ENCODE data around the gene MAN1C1. TPM values are rescaled to one million over a fixed set of nuclear protein-coding genes. Genes with fewer than 3 reads are reported as not detected.

The MAN1C1 gene
- polyA plus RNA-seq, 1 donor from 2014 or later: 1.3 TPM

DNA sequence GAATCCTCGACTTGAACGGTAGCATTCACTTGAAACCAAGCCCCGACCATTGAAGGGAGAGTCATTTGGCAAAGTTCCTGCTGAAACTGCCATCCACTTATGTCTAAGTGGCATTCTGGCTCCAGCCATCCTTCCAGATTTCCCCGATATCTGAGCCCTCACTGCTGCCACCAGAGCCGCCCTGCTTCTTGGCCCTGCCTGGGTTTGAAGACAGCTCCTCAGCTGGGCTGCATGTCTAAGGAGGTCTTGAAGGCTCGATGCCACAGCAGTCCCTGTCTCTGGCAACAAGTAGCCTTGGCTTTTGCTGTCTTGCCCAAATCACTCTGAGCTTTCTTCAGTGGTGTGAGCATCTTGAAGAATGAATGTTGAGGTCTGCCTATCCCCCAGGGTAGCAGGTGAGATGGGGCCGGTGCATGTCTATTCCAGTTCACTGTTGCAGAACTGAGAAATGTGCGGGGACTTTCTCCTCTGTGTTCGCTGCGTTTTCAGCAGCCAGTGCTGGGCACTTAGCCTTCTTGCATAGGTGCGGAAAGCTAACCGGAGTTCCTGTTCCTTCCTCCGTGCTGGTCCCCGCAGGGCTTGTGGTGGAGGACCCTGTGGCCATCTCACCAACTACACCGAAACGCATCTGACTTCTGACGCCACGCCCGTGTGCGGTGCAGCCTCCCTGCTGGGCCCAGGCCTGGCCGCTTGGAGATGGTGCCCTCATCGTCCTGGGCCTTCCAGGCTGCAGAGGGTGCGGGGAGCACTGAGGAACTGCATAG lies 29.2 kb downstream of the MAN1C1 start:
- Histone ChIP-seq H3K9me2 (ENCODE audit: insufficient read depth, low read length) (no peaks in the 10 kb centered on the region), H3K79me2 (replicated peaks; ENCODE audit: insufficient read depth, low read length) (no peaks in the 10 kb centered on the region), H4K20me1 (ENCODE audit: insufficient read depth) (no peaks in the 10 kb centered on the region), H3K9ac (ENCODE audit: low read length) (no peak overlapping the region), H3K36me3 (ENCODE audit: insufficient read depth, low read length) (no peaks in the 10 kb centered on the region), H3K4me2 (ENCODE audit: low read length) (no peak overlapping the region), H2AFZ (ENCODE audit: low read depth, low read length) (no peak overlapping the region), H3K4me3 (ENCODE audit: low read length) (no peak overlapping the region), H3K9me3 (ENCODE audit: low read length) (no peaks in the 10 kb centered on the region), H3K27ac (ENCODE audit: low read length) (no peak overlapping the region), H3K27me3 (ENCODE audit: insufficient read depth, low read depth, low read length) (no peaks in the 10 kb centered on the region), H3F3A (ENCODE audit: insufficient read depth, low read length, poor library complexity, severe bottlenecking) (no peaks in the 10 kb centered on the region)
- no peak for TF ChIP-seq POLR2AphosphoS5 (IDR thresholded peaks at IDR 0.05)

DNA sequence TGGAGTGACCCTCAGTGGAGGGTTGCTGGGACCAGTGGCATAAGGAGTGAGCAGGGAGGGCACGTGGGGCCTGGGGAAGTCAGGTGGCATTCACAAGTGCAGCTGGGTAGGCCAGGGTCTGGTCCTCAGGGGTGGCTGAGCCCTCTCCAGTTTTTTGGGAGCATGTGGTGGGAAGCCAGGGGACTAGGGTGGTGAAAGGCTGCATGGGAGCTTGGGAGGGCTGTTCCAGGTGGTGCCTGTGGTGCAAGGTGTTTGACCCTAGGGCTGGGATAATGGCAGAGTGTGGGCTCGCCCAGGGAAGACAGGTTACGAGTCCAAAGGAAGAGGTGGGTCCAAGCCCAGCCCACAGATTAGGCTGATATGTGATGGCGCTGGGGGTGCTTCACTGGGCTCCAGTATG lies 30.5 kb downstream of the MAN1C1 start:
- Histone ChIP-seq H3K79me2 (replicated peaks; ENCODE audit: insufficient read depth, low read length) (no peaks in the 10 kb centered on the region), H3K4me2 (ENCODE audit: low read length) (no peak overlapping the region), H3K27ac (ENCODE audit: low read length) (no peak overlapping the region), H3K36me3 (ENCODE audit: insufficient read depth, low read length) (no peaks in the 10 kb centered on the region), H3K9ac (ENCODE audit: low read length) (no peak overlapping the region), H3K27me3 (ENCODE audit: insufficient read depth, low read depth, low read length) (no peaks in the 10 kb centered on the region), H3K4me3 (ENCODE audit: low read length) (no peak overlapping the region), H3K9me3 (ENCODE audit: low read length) (no peaks in the 10 kb centered on the region), H3K9me2 (ENCODE audit: insufficient read depth, low read length) (no peaks in the 10 kb centered on the region), H2AFZ (ENCODE audit: low read depth, low read length) (no peak overlapping the region), H3F3A (ENCODE audit: insufficient read depth, low read length, poor library complexity, severe bottlenecking) (no peaks in the 10 kb centered on the region), H4K20me1 (ENCODE audit: insufficient read depth) (no peaks in the 10 kb centered on the region)
- TF ChIP-seq, protein P1, sequence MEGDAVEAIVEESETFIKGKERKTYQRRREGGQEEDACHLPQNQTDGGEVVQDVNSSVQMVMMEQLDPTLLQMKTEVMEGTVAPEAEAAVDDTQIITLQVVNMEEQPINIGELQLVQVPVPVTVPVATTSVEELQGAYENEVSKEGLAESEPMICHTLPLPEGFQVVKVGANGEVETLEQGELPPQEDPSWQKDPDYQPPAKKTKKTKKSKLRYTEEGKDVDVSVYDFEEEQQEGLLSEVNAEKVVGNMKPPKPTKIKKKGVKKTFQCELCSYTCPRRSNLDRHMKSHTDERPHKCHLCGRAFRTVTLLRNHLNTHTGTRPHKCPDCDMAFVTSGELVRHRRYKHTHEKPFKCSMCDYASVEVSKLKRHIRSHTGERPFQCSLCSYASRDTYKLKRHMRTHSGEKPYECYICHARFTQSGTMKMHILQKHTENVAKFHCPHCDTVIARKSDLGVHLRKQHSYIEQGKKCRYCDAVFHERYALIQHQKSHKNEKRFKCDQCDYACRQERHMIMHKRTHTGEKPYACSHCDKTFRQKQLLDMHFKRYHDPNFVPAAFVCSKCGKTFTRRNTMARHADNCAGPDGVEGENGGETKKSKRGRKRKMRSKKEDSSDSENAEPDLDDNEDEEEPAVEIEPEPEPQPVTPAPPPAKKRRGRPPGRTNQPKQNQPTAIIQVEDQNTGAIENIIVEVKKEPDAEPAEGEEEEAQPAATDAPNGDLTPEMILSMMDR (IDR thresholded peaks at IDR 0.05; ENCODE audit: poor library complexity, severe bottlenecking): no peak
- no peak for TF ChIP-seq EP300 (conservative IDR thresholded peaks at IDR 0.05; ENCODE audit: poor library complexity, severe bottlenecking)
- TF ChIP-seq SMC3 (conservative IDR thresholded peaks at IDR 0.05; ENCODE audit: poor library complexity): no peak
- no peak for TF ChIP-seq MXI1 (conservative IDR thresholded peaks at IDR 0.05; ENCODE audit: poor library complexity, severe bottlenecking)
- TF ChIP-seq EZH2 (IDR thresholded peaks at IDR 0.05; ENCODE audit: borderline replicate concordance, insufficient read depth, low read length, poor library complexity, severe bottlenecking): no peak
- TF ChIP-seq TAF1 (IDR thresholded peaks at IDR 0.05; ENCODE audit: low read depth): no peak
- TF ChIP-seq, protein P2, sequence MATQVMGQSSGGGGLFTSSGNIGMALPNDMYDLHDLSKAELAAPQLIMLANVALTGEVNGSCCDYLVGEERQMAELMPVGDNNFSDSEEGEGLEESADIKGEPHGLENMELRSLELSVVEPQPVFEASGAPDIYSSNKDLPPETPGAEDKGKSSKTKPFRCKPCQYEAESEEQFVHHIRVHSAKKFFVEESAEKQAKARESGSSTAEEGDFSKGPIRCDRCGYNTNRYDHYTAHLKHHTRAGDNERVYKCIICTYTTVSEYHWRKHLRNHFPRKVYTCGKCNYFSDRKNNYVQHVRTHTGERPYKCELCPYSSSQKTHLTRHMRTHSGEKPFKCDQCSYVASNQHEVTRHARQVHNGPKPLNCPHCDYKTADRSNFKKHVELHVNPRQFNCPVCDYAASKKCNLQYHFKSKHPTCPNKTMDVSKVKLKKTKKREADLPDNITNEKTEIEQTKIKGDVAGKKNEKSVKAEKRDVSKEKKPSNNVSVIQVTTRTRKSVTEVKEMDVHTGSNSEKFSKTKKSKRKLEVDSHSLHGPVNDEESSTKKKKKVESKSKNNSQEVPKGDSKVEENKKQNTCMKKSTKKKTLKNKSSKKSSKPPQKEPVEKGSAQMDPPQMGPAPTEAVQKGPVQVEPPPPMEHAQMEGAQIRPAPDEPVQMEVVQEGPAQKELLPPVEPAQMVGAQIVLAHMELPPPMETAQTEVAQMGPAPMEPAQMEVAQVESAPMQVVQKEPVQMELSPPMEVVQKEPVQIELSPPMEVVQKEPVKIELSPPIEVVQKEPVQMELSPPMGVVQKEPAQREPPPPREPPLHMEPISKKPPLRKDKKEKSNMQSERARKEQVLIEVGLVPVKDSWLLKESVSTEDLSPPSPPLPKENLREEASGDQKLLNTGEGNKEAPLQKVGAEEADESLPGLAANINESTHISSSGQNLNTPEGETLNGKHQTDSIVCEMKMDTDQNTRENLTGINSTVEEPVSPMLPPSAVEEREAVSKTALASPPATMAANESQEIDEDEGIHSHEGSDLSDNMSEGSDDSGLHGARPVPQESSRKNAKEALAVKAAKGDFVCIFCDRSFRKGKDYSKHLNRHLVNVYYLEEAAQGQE (IDR thresholded peaks at IDR 0.05; ENCODE audit: borderline replicate concordance): no peak
- TF ChIP-seq RAD21 (conservative IDR thresholded peaks at IDR 0.05): no peak
- no peak for TF ChIP-seq POLR2AphosphoS5 (IDR thresholded peaks at IDR 0.05)
